Forelimb muscle (tissue), 1 donor: ENCODE results near the gene STK32B. TPM values are rescaled to one million over a fixed set of nuclear protein-coding genes. Genes with fewer than 3 reads are reported as not detected.

Experiments used
- DNase-seq: peaks from one replicate; pipeline ENCODE4 v3.0.0-alpha.2; 2013; ENCODE audit warnings: low read depth
- polyA plus RNA-seq: library from polyadenylated mRNA; unstranded; fragments of 120-200 nt; gene quantifications from one replicate; pipeline ENCODE4 v1.2.1, GENCODE V29; 2013; ENCODE audit not compliant: insufficient read length

The STK32B gene
- polyA plus RNA-seq, 1 donor = 5.4 TPM

DNA sequence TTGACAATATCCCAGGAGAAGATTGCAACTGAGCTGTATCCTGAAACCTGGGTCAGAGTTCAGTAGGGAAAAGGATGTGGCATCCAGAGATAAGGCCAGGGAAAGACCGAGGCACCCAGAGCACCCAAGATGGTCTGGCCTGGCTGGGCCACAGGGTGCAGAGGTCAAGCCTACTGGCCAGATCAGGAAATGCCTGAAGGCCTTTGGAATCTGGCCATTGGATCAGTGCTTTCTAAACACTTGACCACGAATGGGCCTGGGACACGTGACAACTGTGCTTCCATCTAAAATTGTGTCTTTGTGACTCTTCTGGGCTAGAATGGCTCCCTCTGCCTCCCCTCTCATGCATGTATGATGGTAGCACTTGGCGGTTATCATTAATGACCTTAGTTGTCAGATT lies 340.2 kb downstream of the STK32B start:
- DNase-seq = no peak

DNA sequence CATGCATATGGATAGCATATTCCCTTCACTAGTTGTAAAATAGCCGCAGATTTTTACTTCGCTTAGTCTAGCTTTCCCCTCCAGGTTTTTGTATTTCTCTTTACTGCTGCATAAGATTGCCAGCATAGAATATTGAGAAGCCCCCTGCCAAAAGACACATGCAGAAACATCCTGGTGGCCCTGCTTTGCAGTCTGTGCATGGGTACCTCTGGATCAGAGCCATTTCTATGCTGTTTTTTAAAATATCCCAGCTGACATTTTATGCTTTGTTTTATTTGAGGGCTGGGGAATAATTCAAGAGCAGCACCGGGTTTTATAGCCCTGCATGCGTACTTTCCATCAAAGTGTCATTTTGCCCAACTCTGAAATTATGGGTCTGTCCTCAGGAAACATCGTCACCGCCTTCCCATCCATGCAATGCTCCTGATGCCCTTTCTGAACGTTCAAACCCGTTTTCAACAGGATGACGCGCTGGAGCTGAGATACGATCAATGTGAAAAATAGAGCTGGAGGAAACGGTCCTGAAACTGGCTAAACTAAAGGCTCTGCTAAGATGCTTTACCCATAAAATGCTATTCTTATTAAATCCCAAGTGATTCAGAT lies 342.7 kb downstream of the STK32B start:
- no peak for DNase-seq

DNA sequence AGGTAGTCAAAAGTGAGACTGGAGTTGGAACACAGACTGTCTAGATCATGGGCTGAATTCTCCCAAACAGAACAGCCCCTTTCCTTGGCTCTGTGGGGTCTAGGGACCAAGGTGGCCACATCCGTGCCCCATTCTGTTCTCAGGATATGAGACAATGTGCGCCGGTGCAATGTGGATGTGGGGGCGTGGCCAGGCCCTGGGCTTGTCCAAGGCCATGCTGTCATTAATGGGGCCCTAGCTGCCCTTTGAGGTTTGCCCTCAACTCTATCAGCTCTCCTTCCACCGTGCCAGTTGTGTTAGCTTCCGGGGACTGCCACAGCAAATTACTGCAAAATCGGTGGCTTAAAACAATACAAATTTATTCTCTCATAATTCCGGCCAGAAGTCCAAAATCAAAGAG lies 344.5 kb downstream of the STK32B start:
- no peak for DNase-seq

DNA sequence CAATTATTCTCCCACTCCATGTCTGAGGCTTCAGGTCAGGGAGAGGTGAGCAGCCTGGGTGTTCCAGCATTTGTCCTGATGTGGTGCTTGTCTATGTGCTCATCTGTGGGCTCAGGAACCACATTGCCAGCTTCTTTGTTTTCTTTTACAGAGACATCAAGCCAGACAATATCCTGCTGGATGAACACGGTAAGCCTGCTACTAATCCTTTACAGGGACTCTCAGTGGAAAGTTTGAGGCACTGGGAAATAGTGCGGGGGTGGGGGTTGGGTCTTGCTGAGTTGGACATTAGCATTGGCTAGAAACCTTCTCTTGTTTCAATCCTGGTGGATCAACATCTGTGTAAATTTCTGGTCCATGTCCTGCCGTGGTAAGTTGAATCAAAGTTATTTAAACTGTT lies 346.8 kb downstream of the STK32B start:
- no peak for DNase-seq

DNA sequence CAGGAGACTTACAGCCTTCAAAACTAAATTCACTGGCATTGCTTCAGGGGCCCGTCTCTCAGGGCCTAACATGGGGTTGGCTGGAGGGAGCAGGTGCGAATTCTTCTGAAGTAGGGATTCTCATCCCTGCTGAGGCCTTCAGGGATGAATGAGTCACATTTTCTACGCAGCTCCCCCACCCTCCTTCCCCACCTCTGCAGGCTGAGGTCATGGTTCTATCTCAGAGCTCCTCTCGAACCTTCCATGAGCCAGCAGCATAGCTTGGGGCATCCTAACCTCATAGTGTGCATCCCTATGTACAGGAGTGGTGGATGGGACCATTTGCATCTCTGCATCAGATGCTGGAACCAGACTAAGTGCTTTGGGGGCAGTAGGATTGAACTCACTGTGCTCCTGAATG lies 347.8 kb downstream of the STK32B start:
- DNase-seq = no peak

DNA sequence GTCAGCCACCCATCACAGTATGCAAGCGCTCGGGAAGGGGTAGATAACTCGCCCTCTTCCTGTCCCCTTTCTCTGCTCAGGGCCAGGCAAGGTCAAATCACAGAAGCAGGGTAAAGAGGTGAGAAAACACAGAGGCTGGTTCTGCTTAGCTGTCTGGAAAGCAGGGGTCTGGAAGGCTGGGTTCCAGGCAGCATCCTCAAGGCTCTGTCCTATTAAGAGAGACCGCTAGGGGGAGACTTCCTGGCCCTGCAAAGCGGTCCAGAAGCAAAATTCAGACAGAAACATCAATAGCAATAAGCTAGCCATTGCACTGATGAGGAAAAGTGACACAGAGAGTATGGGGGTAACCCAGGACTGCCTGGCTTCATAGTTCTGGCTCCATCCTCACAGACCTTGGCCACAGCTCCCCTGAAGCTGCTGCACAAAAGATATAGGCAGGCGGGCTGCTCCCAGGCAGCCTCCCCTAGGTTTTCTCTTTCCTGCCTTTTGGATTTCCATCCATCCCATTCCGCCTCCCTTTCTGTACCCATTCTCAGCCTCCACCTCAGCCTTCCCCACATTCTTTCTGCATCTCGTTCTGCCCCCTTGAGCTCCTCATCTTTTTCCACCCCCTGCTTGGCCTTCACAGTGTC lies 348.6 kb downstream of the STK32B start:
- DNase-seq = no peak

DNA sequence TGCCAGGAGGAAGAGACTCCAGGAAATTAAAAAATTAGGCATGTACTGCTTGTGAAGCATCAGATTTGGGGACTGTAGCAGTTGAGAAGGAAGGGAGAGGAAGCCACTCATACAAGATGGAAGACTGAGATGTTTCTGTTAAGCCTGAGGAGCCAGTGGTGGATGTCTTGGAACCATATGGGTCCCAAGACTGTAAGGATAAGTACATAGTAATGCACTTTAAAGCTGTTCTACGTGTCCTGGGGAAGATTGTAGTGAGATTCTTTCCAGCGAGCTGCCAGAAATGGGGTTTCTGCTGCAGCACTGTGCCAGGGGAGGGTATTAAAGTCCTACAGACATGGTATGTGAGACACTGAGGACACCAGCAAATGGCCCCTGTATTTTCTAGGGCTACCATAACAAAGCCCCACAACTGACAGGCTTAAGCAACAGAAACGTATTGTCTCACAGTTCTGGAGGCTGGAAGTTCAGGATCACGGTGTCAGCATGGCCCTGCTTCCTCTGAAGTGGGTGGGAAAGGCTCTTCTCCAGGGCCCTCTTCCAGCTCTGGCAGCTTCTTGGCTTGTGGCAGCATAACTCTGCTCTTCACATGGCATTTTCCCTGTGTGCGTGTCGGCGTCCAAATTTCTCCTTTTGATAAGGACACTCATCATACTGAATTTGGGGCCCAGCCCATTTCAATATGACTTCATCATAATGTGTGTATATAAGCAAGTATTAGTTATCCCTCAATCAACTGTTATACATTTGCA lies 352.6 kb downstream of the STK32B start:
- no peak for DNase-seq

DNA sequence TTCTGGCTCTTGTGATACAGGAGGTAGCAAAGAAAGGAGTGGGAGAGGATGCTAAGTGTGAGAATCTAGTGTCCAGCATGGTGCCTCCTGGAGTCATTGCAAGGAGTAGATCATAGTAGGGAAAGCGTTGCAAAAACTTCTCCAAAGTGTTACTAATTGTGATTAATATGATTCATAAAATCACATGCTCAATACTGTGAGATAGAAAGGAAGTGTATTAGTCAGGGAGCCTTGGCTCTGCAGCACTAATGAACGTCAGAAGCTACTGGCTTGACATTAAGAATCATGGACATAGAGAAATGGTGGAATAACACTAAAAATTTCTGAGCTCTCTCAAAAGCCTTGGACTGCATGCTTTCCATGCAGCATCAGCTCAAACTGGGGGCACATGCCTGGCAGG lies 358.0 kb downstream of the STK32B start:
- no peak for DNase-seq

DNA sequence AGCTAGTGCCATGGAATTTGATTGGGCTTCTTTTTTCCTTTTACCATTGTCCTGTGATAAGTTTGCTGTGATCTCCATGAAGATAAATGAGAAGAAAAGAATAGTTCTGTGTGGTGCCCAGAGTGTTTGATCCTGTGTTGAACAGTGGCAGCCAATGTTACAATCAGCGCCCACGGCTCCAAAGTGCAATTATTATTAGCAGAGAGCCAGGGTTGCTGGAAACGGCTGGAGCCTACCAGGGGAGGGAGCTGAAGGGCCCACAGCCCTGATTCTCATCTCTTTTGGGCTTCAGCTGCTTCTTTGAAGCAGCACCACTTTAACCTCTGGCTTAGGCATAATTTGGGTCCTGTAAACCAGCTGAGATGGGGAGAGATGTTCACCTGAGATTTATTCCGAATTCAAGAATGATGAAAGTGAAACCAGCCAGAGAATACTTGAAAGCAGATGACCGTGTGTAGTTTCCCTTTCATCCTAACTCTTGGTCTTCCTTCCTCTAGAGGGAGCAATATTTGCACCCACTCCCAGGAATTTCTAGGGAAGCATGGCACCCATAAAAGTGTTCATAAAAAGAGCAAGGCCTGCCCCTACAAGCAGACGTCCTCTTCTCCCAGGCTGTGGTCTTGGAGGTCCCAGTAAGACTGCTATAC lies 358.8 kb downstream of the STK32B start:
- no peak for DNase-seq

DNA sequence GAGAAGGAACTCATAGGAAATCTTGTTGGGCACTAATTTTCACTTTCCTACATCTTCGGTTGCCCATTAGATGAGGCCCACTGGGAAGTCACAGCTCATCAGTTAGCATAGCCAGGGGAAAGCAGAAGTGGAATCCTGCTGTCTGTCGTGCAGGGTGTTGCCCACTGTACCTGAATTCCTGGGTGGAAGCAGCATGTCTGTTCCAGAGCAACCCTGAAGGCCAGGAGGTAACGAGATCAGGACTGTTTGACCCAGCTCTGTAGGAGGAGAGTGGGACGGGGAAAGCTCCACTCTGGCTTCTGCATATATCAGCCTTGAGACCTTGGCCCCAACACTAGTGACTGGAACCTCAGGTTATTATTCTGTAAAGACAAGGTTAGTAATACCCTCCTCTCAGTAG lies 361.0 kb downstream of the STK32B start:
- no peak for DNase-seq

DNA sequence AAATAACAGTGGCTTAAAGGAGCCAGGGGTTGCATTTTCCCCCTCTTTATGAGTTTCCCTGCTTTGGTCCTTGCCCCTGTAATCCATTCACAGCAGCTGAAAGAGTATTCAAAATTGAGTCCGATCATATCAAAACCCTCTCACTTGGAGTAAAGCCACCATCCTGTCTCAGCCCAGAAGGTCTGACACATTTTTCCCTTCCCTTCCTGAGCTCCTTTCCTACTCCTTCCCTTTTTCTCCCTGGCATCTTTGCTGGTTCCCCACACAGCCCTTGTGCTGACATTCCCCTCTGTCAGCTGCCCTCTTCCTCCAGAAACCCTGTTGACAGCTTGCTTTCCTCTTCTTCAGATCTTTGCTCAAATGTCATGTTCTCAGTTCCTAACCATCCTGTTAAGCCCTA lies 361.5 kb downstream of the STK32B start:
- DNase-seq = no peak

DNA sequence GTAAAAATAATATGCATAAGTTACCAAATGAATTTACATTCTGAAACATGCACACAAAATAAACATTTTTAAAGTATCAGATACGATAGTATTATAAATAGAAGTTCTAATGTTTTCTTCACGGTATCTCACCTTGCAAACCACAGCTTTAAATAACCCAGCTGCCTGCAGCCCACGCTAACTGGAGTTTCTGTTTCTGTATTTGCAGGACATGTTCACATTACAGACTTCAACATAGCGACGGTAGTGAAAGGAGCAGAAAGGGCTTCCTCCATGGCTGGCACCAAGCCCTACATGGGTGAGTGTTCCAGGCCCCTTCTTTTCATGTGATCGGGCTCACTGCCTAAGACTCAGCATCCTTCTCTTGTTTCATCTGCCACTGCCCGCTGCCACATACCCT lies 365.4 kb downstream of the STK32B start:
- no peak for DNase-seq

DNA sequence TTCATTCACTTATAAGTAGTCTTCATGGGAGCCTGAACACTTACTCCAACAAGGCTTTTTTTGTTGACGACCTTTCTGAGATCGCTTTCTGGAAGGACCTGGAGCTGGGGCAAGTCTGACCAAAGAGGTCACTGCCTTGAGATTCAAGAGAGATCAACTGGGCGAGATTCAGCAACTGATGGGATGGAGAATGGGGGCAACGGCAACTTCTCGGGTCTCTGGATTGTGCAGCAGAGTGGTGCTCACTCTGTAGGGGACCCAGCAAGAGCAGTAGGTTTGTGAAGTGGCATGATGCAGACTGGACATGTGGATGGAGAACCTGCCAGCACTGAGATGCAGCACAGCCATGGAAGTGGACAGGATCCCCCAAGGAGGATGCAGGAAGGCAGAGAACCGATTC lies 369.0 kb downstream of the STK32B start:
- no peak for DNase-seq

DNA sequence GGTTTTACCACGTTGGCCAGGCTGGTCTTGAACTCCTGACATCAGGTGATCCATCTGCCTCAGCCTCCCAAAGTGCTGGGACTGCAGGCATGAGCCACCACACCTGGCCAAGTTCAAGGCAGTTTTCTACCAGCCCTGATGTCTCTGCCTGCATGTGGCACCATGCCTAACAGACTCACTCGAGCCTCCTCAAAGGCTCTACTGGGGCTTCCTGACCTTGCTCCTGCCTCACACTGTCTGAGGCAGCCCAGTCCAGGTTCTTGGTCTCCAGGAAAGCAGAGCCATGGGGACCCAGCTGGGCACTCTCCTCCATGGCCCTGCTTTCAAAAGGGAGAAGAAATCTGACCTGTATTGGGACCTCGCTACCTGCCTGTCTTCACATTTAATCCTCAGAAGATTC lies 370.1 kb downstream of the STK32B start:
- no peak for DNase-seq

DNA sequence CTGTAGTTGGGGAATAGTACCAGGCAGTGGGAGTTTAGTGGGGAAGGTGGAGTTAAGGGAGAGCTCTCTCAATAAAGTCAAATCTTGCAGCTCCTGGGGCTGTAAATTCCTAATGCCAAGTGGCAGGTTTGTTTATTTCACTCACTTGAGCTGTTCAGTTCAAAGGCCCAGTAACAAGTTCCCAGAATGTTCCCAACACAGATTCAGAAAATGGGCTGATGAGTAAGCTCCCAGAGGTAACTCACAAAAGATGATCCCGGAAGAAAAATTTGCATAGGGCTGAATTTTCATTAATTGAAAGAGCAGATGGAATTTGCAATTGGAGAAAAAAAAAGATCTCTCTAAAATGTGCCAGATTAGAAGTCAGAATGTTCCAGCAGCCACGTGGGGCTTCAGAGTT lies 370.9 kb downstream of the STK32B start:
- DNase-seq = no peak

DNA sequence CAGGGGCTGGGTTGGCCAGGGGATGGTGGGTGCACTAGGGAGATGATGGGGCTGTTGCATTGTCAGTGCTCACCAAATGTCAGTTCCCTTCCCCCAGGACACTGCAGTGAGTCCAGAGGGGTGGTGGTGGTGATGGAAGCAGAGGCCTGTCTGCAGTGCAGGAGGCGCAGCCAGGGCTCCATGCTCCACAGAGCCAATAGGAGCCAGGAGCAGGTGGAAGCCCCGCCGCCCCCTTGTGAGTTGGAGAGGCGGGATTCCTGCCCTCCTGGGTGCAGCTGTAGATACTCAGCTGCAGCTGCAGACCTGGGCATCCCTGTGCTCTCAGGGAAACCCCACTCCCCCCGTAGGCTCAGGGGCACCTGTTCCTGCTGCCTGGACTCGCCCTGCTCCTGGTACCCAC lies 372.4 kb downstream of the STK32B start:
- DNase-seq = no peak

DNA sequence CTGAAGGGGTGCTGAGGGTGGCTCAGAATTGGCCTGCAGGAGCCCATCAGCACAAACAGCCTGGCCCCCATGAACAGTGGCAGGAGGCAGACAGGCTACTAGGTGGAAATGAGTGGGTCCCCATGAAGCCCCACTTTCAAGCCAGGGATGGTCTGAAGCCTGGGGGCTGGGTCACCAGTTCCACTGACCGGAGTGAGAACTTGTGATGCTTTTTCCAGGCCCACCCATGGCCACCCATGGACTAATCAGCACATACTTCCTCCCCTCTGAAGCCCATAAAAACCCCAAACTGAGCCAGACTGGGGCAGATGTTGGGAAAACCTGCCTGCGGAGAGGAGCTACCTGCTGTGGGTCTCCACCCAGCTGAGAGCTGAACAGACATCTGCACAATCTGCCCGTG lies 372.9 kb downstream of the STK32B start:
- DNase-seq = no peak

DNA sequence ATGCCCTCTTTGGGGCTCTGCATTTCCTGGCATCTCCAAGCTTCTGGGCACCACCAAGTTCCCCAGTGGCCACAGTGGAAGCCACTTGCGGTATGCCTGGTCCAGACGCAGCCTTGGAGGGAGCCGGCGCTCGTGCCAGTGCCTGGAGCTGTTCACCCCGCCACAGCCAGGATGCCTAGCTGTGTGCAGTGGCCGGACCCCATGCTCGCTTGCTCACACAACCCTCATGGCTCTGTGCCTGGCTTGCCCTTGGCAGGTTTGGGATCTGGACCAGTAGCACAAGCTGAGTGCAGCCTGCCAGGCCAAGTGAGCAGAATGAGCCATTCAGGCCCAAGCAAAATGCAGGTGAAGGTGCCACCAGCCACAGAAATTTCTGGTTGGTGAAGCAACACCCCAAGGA lies 373.6 kb downstream of the STK32B start:
- DNase-seq = no peak

DNA sequence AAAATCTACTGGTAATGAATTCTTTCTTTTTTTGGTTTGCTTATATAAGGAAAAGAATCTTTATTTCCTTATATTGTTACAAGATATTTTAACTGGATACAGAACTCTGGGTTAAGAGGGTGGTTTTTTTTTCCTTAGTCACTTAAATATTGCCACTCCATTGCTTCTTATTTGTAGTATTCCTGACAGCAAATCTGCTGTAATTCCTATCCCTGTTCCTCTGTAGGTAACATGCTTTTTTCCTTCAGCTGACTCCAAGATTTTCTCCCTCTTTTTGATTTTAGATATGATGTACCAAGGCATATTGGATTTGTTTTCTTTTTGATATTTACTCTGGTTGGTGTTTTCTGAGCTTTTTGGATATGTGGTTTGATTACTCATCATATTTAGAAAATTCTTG lies 378.5 kb downstream of the STK32B start:
- DNase-seq = no peak

DNA sequence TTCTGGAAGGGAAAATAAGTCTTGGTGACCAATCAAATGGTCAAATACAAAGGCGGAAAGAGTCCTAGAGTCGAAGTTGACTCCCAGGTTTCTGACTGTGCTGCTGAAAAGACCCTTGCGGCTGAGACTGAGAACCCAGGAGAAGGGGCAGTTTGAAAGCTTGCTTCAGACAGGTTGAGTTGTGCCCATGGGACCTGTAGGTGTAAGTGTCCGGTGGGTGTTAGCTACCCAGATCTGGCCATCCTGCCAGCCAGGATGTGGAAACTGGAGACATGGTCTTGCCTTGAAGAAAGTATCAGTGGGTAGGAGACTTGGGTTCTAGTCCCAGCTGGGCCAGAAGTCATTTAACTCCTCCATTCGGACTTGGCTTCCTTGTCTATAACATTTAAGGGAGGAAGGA lies 381.9 kb downstream of the STK32B start:
- no peak for DNase-seq

DNA sequence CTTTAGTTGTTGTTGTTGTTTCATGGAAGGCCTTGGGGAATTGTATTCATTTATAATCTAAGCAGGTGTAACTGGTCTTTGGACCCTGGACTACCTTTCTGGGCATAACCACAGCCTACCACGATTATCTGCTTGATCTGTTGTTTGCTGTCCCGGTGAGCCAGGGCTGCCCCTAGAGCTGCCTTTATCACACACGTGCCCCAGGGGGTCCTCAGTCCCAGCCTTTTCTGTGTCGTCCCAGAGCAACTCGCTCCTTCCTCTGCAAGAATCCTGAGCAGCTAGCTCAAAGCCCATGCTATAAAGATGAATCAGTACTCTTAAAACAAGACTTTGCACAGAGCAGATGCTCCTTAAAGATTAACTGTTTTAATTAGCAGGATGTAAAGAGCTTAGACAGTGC lies 383.9 kb downstream of the STK32B start:
- no peak for DNase-seq

DNA sequence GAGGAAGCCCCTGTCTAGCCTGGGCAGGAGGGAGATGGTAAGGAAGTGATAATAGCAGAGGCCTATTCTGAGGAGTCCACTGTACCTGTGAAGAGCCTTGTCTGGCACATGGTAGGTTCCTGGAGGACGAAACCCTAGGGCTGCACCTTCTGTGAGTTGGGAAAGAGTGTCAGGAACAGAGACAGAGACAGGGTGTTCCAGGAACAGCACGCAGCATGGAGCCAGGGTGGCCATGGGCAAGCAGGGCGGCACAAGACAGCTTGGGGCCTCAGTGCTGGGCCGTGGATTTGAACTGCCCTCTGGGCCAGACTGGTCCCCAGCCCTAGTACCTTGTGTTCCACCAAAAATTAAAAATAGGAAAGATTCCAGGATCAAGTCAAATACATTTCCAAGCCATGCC lies 384.5 kb downstream of the STK32B start:
- DNase-seq = no peak
